Measurements from ENCODE around the gene RFX4.

The RFX4 gene

DNA sequence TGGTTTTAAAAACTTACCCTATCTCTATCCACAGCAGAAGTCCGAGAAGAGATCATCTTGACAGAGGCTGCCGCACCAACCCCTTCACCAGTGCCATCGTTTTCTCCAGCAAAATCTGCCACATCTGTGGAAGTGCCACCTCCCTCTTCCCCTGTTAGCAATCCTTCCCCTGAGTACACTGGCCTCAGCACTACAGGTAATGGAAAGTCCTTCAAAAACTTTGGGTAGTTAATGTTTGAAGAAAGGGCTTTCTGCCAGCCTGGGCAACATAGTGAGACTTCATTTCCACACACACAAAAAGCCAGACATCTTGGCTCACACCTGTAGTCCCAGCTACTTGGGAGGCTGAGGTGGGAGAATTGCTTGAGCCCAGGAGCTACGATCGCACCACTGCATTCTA, 150.1 kb downstream of the RFX4 start:
- no peak for DNase-seq (ENCODE audit: low spot score)

DNA sequence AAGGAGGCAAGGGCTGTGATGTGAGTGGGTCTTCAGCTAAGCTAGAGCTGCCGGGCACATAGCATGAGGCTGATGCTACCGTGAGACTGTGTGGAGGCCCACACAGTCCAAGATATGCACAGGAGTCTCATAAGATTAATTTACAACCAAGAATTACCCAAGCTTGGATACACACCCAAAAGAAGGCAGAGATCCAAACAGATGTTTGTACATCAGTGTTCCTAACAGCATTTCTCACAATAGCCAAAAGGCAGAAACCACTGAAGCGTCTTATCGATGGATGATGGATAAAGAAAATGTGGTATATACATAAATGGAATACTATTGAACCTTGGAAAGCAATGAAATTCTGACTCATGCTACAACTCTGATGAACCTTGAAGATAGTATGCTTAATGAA, 150.9 kb downstream of the RFX4 start:
- DNase-seq (ENCODE audit: low spot score): no peak

DNA sequence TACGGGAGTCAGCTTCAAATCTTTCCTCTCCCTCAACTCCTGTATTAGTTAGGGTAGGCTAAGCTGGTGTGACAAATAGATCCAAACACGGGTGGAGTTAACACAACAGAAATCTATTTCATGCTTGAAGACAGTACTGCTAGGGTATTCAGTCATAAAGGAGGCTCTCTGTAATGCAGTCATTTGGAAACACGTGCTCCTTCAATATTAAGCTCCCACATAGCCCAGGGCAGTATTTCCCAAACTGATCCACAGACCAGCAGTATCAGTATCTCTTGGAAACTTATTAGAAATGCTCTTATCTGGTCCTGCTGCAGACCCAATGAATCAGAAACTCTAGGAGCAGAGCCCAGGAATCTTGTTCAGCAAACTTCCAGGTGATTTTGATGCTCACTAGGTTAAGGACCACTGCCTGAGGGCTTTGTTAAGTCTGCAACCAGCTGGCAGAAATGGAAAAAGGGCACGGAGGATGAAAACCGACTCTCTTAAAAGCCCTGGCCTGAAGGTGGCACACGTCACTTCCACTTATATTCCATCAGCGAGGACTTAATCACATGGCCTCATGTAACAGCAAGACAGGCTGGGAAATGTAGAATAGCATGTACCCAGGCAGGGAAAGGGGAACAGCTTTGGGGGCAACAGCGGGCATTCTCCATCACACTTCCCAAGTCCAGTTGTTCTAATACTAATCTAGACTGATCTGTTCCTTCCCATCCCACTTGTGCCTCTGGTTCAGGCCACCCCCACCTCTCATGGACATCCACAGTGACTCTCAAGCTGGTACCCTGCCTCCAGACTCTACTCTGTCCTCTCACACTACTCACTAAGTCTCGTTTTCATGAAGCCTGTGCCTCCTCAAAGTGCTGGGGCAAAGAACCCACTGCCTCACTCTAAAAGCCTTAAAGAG, 153.5 kb downstream of the RFX4 start:
- DNase-seq (ENCODE audit: low spot score): no peak

DNA sequence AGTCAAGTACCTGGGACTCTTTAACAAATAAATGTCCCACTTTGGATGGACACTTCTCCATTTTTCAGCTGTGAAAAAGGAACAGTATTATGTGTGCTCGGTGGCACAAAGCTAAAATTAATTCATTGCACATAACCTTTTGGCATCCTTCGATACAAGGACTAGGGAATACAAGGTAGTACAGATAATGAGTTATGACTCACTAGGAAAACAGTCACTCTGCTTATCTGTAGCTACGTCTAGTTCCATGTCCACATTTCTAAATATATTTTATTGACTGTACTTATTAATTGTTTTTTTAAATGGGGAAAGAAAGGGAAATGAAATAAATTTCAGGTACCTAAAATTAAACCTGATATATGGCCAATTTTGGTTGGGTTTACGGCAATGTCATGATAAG, 156.5 kb downstream of the RFX4 start:
- no peak for DNase-seq (ENCODE audit: low spot score)

DNA sequence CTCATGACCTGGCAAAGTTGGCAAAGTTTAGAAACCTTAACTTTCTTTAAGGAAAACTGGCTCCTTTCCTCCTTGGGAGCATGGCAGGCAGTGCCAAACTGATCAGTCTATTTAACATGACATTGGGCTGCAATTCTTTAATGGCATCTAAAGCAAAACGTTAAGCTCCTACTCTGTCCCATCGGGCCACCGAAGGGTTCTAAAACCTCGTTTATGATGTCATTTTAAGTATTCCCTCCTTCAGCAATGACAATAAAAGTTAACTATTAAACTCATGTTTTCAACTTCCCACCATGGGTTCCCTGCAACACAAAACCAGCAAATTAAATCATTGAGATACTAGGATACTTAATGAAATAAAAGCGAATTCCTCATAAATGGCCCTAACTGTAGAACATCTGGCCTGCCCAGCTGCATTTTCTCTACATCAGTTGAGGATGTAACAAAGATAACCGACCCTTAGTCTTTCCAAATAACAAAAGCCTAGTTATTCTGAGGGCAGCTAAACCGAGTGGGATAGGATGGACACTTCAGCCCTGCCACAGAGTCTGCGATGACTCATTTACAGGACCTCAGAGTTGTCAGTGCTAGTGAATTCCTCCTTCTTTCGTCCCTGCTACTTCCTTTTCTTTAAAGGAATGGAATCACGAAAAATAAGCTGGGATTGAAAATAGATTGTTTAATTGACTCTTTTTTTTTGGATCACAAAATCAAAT, 157.2 kb downstream of the RFX4 start:
- DNase-seq (ENCODE audit: low spot score): no peak

DNA sequence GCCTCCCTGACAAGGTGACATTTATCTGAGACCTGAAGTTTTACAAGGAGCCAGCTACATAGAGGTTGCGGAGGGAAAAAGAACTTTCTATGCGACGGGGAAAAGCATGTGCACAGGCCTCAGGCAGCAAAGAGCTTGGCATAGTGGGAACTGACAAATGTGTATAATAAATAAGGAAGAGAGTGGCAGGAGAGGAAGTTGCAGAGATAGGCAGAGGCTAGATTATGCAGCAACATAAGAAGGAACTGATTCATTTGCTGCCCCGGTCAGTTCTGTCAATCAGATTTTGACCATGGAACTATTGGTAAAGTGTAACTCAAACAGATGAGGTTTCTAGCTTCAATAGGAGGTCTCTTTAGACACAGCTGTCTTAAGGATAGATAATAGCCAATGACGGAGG, 158.0 kb downstream of the RFX4 start:
- DNase-seq (ENCODE audit: low spot score): no peak

DNA sequence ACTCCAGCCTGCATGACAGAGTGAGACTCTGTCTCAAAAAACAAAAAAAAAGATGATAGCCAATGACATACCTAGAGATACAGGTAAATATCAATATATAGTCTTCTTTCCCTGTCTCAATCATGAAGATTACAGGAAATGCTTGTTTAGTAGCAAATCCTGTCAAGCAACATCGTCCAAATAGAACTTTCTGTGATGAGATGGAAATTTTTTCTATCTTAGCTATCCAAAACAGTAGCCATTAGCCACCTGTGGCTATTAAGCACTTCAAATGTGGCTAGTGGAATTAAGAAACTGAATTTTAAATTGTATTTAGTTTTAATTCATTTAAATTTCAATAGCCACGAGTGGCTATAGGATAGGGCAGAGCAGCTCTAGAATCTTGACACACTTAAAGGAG, 158.4 kb downstream of the RFX4 start:
- no peak for DNase-seq (ENCODE audit: low spot score)

DNA sequence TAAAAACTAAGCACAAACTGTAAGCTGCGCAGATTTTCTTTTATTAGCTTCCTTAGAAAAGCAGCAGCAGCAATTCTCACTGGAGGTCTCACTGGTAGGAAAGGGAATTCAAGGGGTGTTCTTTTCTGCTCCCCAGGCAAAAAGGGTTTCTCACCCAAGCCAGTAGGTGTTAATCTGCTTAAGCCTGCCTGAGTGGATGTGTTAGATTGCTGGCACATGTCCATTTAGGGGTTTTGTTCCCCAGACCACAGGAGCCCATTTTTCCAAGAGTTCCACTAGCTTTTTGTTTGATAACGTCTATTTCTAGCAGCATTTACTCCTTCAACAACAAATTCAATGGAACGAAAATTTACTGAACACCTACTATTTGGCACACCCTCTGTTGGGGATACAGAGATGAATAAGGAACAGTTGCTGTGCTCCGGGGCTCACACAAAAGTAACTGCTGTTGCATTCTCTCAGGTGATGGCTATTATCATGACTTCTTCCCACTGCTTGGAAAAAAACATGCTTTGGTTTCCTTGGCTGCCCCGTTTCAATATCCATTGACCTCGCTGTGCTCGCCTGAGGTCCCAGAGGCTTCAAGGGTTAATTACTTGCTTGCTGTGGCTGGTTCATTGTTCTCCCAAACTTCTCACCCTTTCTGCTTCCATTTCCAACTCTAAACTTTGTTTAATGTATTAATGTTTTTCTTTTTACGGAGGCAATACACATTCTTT, 160.6 kb downstream of the RFX4 start:
- no peak for DNase-seq (ENCODE audit: low spot score)

DNA sequence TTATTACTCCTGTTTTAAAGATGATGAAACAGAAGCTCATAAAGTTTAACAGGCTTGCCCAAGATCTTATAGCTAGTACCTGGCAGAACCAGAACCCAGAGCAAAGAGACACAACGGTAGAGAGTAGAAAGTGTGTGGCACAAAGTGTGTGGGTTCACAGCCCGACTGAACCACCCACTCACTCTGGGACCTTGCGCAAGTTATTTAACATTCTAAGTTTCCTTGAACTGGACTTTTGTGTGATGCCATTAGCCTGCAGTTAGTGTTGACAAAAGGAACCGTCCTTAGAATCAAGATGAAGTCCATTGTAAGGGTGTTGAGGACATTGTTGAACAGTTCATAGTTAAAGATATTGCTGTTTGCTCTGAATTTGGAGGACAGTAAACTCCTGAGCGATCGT, 161.8 kb downstream of the RFX4 start:
- no peak for DNase-seq (ENCODE audit: low spot score)

DNA sequence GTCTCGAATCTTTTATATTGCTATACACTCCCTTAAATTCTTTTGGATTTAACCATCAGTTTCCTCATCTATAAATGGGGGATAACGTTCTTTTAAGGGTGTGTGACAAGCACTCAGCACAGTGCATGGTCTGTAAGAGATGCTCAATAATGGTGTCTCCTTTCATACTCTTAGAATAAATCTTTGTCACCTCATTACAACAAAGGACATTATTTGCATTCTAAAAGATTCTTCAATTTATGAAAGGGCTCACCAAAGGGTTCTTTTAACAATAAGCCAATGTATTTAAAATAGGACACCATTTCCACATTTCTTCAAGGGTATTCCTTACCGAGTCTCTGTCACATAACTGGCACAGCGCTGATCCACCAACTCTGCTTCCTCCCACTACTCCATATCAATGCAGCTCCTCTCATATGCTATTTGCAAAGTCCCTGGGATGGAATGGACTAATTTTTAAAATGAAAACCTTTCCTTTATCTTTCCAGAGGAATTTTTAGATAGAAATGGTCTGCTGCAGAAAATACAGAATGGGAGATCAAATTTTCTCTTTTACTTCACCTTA, 162.5 kb downstream of the RFX4 start:
- DNase-seq (ENCODE audit: low spot score): no peak

DNA sequence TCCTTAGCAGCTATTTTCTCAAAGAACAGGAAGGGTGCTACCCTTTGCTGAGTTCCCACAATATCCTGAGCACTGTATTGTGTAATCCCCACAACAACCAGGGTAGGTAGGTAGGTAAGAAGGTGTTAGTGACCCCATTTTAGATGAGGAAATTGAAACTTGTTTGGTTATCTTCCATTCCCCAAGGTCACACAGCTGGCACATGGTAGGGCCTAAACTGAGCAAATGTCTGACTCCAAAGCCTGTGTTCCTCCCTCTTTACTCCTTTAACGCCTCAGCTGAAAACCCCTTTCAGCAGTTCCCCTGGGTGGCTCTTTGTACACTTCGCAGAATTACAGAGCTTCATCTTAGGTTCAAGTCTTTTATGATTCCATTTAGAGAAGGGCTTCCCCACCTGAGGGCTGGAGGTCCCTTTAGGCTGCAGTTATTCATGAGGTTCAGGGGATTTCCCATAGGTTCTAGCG, 165.2 kb downstream of the RFX4 start:
- no peak for DNase-seq (ENCODE audit: low spot score)

DNA sequence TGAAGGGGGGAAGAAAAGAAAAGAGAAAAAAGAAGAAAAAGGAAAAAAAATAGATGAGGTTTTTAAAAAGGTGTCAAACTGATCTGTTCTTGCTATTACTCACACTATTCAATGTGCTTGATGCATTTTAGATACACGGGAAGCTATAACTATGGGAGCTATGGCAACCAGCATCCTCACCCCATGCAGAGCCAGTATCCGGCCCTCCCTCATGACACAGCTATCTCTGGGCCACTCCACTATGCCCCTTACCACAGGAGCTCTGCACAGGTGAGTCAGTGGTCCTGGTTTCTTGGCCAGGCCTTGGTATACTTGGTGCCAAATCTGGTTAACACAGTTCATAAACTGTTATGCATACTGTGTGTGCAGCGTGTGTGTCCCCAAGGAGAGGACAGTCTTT, 167.7 kb downstream of the RFX4 start:
- DNase-seq (ENCODE audit: low spot score): no peak

DNA sequence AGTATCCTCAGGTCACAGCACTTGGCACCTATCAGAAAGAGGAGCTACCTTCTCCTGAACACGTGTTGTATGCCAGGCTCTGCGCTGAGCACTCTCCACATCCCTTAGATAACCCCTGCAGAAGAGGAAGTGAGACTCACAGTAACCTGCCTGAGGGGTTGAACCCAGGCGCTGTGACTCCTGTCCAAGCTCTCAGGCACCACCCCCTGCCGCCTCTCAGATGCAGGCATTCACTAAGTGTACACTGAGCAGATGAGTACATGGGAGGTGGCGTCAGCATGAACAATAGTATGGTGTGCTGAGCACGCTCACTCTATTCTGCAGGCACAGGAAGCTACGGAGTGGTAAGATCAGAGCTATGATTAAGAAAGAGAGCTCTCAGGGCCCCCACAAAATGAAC, 170.7 kb downstream of the RFX4 start:
- no peak for DNase-seq (ENCODE audit: low spot score)

DNA sequence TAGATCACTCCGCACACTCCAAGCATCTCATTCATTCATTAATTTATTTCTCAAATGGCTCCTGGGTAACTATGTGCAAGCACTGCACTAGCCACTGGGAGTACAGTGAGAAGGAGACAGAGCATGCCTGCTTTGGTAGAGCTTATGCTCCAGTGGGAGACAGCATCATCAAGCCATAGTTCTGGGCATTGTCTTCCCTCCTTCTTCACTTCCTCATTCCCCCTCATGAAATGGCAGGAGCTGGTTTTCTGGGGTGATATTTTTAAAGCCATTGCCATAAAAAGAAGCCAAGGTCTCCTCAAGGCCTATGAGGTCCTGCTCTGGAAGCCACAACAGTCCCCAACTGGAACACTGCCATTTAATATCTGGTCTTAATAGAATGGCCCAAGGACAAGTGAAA, 171.5 kb downstream of the RFX4 start:
- DNase-seq (ENCODE audit: low spot score): no peak

DNA sequence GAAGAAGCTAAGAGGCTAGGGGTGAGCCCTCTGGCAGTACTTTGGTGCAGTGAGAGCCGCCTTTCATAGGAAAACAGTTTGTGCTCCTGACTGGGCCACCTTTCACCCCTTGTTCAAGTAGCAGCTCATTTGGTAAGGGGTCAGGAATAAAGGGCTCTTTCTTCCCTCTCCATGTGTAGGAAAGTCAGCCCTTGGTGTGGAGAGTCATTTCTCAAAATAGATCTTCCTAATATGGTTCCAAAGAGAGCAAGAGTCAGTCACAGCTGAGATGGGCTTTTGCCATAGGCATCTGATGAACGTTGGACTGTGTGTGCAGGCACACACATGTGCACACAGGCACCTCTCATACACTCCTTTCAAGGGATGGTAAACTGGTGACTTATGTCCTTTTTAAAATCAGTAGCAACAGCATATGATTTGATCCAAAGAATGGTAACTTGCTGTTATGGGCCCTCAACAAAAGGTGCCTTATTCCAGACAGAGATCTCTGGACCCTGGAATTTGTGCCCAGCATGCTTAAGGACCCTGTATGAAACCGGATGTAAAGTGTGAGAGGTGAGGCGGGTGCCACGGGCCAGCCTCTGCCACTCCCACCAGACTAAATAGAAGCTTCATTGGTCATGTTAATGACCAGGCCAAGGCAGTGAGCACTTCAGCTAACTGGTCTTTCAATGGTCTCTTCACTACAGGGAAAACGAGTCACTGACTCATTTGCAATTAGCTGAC, 175.0 kb downstream of the RFX4 start:
- no peak for DNase-seq (ENCODE audit: low spot score)

DNA sequence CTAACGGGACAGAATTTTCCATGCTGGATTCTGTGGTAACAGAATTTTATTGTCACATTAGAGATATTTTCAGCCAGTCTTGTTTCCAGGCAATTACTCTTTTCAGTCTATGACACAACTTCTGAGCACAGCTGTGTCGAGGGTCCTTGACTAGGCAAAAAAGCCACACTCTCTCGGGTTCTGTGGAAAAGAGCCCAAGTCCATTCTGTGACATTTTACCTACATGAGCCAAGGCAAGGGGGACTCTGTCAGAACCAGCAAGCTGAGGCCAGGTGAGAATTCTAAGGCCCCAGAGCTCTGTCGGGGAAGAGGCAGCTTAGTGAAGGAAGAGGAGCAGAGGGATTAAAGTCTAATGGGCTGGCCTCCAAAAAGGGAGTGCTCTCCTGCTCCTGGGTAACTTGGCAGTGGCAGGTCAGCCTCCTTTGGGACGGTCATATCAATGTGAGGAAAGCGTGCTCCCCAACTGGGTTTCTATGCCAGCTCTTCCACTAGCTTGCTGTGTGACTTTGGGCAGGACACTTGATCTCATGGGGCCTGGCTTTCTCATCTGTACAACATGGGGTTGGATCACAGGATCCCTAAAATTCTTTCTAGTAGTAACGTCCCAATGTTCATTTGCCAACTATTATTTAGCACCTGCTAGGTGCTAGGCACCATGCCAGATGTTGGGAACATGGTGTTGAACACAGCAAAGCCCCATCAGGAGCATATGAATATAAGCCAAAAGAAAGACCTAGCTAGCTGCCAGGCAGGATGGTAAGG, 175.7 kb downstream of the RFX4 start:
- no peak for DNase-seq (ENCODE audit: low spot score)

DNA sequence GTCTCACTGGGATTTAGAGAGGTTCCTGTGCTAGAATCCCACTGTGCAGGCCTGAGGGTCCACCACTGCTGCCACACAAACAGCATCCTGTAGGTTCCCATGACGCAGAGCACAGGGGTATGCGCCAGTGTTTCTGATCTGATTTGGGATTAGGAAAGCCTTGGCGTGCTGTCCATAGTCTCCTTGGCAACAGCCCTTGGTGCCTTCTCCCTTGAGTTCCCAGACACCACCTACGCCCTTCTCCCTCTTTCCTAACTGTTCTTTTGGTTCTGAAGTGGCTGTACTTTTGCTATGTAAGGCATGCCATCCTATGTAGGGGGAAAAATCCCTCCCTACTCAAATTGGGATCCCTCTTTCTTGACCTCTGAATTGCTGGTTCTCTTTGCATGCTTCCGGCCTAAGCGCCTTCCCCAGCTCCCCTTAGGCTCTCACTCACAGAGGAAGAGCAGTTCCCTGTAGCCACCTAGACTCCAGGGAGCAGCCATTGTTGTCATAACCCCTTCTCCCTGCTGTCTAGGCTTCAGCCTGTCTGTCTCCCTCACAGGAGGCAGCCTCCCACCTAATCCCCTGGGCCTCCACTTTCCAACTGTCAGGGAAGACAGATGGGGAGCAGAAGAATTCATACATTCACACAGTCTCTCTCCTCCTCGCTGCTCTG, 176.9 kb downstream of the RFX4 start:
- peak; percentile 55 for DNase-seq (ENCODE audit: low spot score)

DNA sequence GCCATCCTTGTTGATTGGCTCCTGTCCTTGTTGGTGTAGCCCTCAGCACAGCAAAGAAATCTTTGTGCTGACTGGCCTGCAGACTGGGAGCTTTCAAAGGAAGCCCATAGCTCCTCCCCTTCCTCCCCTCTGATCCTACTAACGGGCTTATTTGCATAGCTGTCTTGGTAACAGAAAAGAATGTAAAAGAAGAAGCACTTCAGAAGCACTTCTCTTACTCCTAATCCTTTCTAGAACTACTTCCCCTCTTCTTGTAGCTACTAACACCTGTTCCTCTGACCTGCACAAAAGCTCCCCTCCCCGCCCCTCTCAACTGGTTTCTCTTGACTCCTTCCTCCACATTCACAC, 177.4 kb downstream of the RFX4 start:
- DNase-seq (ENCODE audit: low spot score): peak; percentile 66

DNA sequence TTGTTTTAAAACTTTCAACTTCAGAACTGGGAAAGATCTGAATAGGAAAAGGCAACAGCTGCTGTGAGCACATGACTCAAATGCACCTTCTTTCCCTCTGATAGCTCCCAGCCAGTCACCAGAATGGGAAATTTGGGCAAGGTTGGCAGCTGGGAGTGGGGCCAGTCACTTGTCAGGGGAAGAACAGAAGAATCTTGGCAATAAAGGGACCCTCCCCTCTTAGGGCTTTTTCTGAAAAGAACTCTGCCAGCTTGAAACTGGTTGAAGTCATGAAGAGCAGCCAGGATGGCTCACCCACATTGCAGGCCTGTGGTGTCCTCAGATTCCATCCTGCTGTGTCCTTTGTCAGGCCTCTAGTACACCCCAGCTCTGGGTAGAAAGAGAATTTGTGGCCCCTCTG, 181.4 kb downstream of the RFX4 start:
- no peak for DNase-seq (ENCODE audit: low spot score)

DNA sequence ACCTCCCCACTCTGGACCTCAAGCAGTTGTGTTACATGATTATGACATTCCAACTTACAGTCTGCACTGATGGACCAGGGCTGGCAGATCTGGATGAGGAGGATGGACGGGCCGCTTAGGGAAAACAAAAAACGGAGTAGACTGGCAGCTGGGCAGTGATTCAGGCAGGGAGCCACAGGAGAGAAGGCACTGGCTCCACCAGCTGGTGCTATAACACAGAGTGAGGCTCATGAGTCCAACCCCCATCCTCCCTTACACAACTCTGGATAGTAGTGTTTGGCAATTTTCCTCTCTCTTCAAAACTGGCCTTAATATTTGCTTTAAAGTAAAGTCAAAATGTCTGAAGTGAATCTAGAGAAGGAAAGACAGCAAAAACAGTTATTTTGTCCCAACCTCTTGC, 181.9 kb downstream of the RFX4 start:
- peak; percentile 66 for DNase-seq (ENCODE audit: low spot score)
